ENCODE measurements around the gene GOLGA7B. TPM values are rescaled to one million over a fixed set of nuclear protein-coding genes. Genes with fewer than 3 reads are reported as not detected.
A peak's percentile ranks its signal among the peaks of the same experiment; 100 is the strongest.

The GOLGA7B gene
- total RNA-seq, 1 donor from 2014 or later = 2.5 TPM

DNA sequence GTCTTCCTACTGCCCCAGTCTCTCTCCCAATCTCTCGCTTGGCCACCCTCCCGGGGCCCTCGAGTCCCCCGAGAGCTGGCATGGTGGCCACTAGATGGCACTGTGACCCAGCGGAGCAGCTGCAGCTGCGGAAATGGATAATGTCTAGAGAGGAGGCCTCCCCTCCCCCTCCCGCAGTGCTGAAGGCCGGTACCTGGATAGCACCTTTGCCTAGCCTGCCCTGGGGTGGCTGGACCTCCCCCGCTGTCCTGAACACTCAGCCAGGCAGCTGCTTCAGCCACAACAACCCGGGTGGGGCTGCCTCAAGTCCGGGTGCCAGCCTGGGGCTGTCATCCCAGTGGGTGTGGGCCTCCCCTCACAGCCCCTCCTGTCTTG is 65.2 kb downstream of the GOLGA7B start:
- H3K4me1 Mint-ChIP-seq (ENCODE audit: unreplicated experiment) = peaks cover 10% of the 10 kb centered on the region
- DNase-seq (ENCODE audit: low spot score) = peak; percentile 85
- H3K9me3 Mint-ChIP-seq (ENCODE audit: unreplicated experiment) = no peaks in the 10 kb centered on the region
- H3K4me3 Mint-ChIP-seq (ENCODE audit: unreplicated experiment) = no peak overlapping the region
- TF ChIP-seq, protein P1, sequence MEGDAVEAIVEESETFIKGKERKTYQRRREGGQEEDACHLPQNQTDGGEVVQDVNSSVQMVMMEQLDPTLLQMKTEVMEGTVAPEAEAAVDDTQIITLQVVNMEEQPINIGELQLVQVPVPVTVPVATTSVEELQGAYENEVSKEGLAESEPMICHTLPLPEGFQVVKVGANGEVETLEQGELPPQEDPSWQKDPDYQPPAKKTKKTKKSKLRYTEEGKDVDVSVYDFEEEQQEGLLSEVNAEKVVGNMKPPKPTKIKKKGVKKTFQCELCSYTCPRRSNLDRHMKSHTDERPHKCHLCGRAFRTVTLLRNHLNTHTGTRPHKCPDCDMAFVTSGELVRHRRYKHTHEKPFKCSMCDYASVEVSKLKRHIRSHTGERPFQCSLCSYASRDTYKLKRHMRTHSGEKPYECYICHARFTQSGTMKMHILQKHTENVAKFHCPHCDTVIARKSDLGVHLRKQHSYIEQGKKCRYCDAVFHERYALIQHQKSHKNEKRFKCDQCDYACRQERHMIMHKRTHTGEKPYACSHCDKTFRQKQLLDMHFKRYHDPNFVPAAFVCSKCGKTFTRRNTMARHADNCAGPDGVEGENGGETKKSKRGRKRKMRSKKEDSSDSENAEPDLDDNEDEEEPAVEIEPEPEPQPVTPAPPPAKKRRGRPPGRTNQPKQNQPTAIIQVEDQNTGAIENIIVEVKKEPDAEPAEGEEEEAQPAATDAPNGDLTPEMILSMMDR (IDR thresholded peaks at IDR 0.05; ENCODE audit: unreplicated experiment) = peak; percentile 87
- H3K27me3 Mint-ChIP-seq (ENCODE audit: unreplicated experiment) = peaks cover 2% of the 10 kb centered on the region
- no peak overlapping the region for H3K27ac Mint-ChIP-seq (ENCODE audit: unreplicated experiment)
- no peaks in the 10 kb centered on the region for H3K36me3 Mint-ChIP-seq (ENCODE audit: low read depth, unreplicated experiment)

DNA sequence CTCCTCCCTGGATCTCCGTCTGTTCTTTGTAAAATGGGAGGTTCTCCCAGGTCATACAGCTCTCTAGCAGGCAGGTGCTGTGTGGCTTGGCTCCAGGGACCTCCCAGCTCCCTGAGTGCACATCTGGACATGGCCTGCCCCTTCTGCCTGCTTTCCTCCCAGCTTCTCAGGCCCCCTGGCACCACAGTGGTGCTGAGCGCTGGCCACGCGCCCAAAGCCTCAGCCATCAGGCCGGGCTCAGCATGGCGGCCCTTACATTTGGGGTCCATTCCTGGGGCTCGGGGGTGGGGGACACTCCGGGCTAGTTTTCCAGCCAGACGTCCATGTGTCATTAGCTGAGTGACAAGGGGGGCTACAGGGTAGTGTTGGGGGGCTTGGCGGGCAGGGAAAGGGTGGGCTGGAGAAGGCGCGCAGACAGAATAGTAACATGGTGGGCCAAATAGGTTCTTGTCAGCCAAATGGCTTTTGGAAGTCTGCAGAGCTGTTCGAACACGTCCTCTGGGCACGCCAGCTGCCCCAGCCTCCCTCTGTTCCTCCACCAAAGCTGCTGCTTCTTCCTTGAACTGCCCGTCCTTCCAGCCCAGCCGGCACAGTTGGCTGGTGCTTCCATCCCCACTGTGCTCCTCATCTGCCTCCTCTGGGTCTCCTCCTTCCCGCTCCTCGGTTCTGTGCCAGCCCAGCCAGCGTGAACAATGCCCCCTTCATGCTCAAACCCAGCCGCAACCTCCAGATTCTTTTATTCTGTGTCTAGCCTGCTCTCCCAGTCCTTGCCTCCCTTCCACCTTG is 65.9 kb downstream of the GOLGA7B start:
- peaks cover 10% of the 10 kb centered on the region for H3K4me1 Mint-ChIP-seq (ENCODE audit: unreplicated experiment)
- DNase-seq (ENCODE audit: low spot score) = no peak
- TF ChIP-seq, protein P1 (IDR thresholded peaks at IDR 0.05; ENCODE audit: unreplicated experiment) = no peak
- no peaks in the 10 kb centered on the region for H3K9me3 Mint-ChIP-seq (ENCODE audit: unreplicated experiment)
- H3K27ac Mint-ChIP-seq (ENCODE audit: unreplicated experiment) = no peak overlapping the region
- H3K36me3 Mint-ChIP-seq (ENCODE audit: low read depth, unreplicated experiment) = no peaks in the 10 kb centered on the region
- H3K27me3 Mint-ChIP-seq (ENCODE audit: unreplicated experiment) = peaks cover 2% of the 10 kb centered on the region
- H3K4me3 Mint-ChIP-seq (ENCODE audit: unreplicated experiment) = peak overlapping the region; percentile 23

DNA sequence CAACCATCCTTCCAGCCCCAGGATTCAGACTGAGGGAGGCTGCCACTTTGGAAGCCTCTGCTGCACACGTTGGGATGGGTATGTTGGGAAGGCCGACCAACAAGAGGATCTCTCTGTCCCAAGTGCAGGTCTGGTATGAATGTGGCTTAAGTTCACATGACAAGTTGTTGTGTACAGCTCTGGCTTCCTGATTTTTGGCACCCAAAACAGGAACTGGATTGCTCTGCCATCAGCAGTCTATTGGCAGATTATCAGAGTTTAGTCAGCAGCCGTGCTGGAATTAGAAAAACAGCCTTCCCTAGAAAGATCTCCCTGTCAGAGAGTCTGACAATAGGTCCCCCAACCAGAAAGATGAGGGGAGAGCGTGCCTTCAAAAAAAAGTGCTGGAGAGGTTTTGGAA is 66.9 kb downstream of the GOLGA7B start:
- TF ChIP-seq, protein P1 (IDR thresholded peaks at IDR 0.05; ENCODE audit: unreplicated experiment) = no peak
- Mint-ChIP-seq H3K4me1 (ENCODE audit: unreplicated experiment) (peaks cover 10% of the 10 kb centered on the region), H3K9me3 (ENCODE audit: unreplicated experiment) (no peaks in the 10 kb centered on the region), H3K36me3 (ENCODE audit: low read depth, unreplicated experiment) (no peaks in the 10 kb centered on the region), H3K27me3 (ENCODE audit: unreplicated experiment) (peaks cover 2% of the 10 kb centered on the region), H3K27ac (ENCODE audit: unreplicated experiment) (no peak overlapping the region), H3K4me3 (ENCODE audit: unreplicated experiment) (no peak overlapping the region)
- DNase-seq (ENCODE audit: low spot score) = no peak

DNA sequence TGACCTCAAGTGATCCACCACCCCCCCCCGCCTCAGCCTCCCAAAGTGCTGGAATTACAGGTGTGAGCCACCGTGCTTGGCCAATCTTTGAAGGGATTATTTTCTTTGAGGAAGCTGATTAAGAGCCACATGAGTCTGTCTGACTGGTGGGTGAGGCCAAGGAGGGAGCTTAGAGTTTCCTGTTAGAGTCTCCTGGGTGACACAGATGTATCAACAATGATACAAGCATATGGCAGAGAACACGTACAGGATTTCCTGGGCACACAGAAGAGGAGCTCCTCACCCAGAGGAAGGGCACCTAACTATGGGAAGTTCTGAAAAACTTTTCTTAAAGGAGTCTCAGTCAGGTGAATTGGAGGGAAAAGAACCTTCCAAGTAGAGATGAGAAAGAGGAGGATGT is 69.4 kb downstream of the GOLGA7B start:
- Mint-ChIP-seq H3K9me3 (ENCODE audit: unreplicated experiment) (no peaks in the 10 kb centered on the region), H3K36me3 (ENCODE audit: low read depth, unreplicated experiment) (no peaks in the 10 kb centered on the region), H3K4me1 (ENCODE audit: unreplicated experiment) (peaks cover 6% of the 10 kb centered on the region), H3K27me3 (ENCODE audit: unreplicated experiment) (peaks cover under 1% of the 10 kb centered on the region), H3K4me3 (ENCODE audit: unreplicated experiment) (no peak overlapping the region), H3K27ac (ENCODE audit: unreplicated experiment) (peak overlapping the region; percentile 38)
- no peak for DNase-seq (ENCODE audit: low spot score)
- TF ChIP-seq, protein P1 (IDR thresholded peaks at IDR 0.05; ENCODE audit: unreplicated experiment) = no peak

DNA sequence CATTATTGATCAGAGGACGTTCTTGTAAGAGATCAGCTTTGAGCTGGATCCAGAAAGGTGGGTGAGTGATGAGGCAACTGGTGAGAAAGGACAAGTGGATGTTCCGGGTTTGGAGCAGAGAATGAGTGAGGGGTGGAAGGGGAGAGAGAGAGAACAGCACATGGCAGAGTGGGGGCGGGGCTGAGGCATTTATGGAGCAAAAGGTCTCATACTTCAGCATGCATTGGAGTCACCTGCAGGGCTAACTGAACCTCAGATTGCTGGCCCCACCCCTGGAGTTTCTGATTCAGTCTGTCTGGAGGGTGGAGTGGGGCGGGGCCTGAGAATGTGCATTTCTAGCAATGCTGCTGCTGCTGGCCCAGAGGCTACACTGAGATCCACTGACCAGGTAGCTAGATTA is 71.2 kb downstream of the GOLGA7B start:
- no peak overlapping the region for H3K4me3 Mint-ChIP-seq (ENCODE audit: unreplicated experiment)
- H3K9me3 Mint-ChIP-seq (ENCODE audit: unreplicated experiment) = no peaks in the 10 kb centered on the region
- H3K27me3 Mint-ChIP-seq (ENCODE audit: unreplicated experiment) = peaks cover 6% of the 10 kb centered on the region
- TF ChIP-seq, protein P1 (IDR thresholded peaks at IDR 0.05; ENCODE audit: unreplicated experiment) = no peak
- H3K36me3 Mint-ChIP-seq (ENCODE audit: low read depth, unreplicated experiment) = peaks cover 4% of the 10 kb centered on the region
- peaks cover 6% of the 10 kb centered on the region for H3K4me1 Mint-ChIP-seq (ENCODE audit: unreplicated experiment)
- H3K27ac Mint-ChIP-seq (ENCODE audit: unreplicated experiment) = no peak overlapping the region
- no peak for DNase-seq (ENCODE audit: low spot score)

Data from endothelial cell (in vitro differentiated cells).